IMR-90 (cell line): ENCODE measurements around the gene RND1.

ENCODE experiments used
- CEBPB ChIP-seq: IDR thresholded peaks from 2 replicates; pipeline ENCODE4 v1.6.1; 2012; ENCODE audit warnings: low read depth, low read length, improper control_type of control experiment
- CTCF ChIP-seq: conservative IDR thresholded peaks from 2 replicates; pipeline ENCODE4 v1.5.1; 2012; ENCODE audit warnings: mild to moderate bottlenecking, low read depth, low read length, improper control_type of control experiment
- FOS ChIP-seq: fragments of 150-350 bp; IDR thresholded peaks from 2 replicates; pipeline ENCODE4 v1.6.1; 2016; ENCODE audit warnings: low read depth, low read length
- POLR2A ChIP-seq: IDR thresholded peaks from 2 replicates; pipeline ENCODE4 v1.6.1; 2012; ENCODE audit warnings: mild to moderate bottlenecking, low read depth, low read length
- RAD21 ChIP-seq: IDR thresholded peaks from 2 replicates; pipeline ENCODE4 v1.6.1; 2012; ENCODE audit warnings: low read length, improper control_type of control experiment
- SMC3 ChIP-seq: fragments of 150-350 bp; IDR thresholded peaks from 2 replicates; pipeline ENCODE4 v1.6.1; 2016; ENCODE audit warnings: low read depth, mild to moderate bottlenecking, antibody characterized with exemption, low read length, moderate library complexity

GRCh38 chr12:48869191-48869590, 3.5 kb upstream of the RND1 start:
- TF ChIP-seq CTCF (no peak), FOS (no peak), POLR2A (no peak), SMC3 (no peak), CEBPB (no peak), RAD21 (no peak)
